Gastrocnemius medialis (tissue), 4 donors: Measurements from ENCODE around the gene SMARCE1. TPM values are rescaled to one million over a fixed set of nuclear protein-coding genes. Genes with fewer than 3 reads are reported as not detected.

Source experiments
- ATAC-seq, 2 donors: fragments of 150-250 bp; one replicate each; pipeline ENCODE4 v1.9.1; 2016
- DNase-seq, 2 donors: peaks; one replicate each; pipeline ENCODE4 v3.0.0-alpha.2; 2019
- H3K27ac ChIP-seq, 4 donors: fragments of 200-600 bp; sonication (generic); 1 replicate in 1 of 4; 2 replicates in 3 of 4; pipeline ENCODE4 v1.5.1; 2016 to 2018; ENCODE audit warnings: mild to moderate bottlenecking in 2 of 4, moderate library complexity in 1 of 4
- H3K27me3 ChIP-seq, 3 donors: fragments of 200-600 bp; sonication (generic) in 2 of 3; 1 replicate in 1 of 3; 2 replicates in 2 of 3; pipeline versions ENCODE4 v1.5.1 to v1.6.0; 2016 to 2019; ENCODE audit warnings: mild to moderate bottlenecking in 1 of 3, moderate library complexity in 1 of 3
- H3K36me3 ChIP-seq, 2 donors: fragments of 200-600 bp; sonication (generic) in 1 of 2; one replicate each; pipeline ENCODE4 v1.5.1; 2017 to 2018
- H3K4me1 ChIP-seq, 2 donors: fragments of 200-600 bp; sonication (generic) in 1 of 2; one replicate each; pipeline ENCODE4 v1.5.1; 2016 to 2017; ENCODE audit warnings: mild to moderate bottlenecking in 2 of 2
- H3K4me3 ChIP-seq, 4 donors: fragments of 200-600 bp; sonication (generic) in 3 of 4; 1 replicate in 1 of 4; 2 replicates in 3 of 4; pipeline ENCODE4 v1.5.1; 2016 to 2019; ENCODE audit warnings: mild to moderate bottlenecking in 2 of 4
- H3K9me3 ChIP-seq, 3 donors: fragments of 200-600 bp; sonication (generic) in 2 of 3; 1 replicate in 1 of 3; 2 replicates in 2 of 3; pipeline ENCODE4 v1.5.1; 2016 to 2019
- POLR2A ChIP-seq, 2 donors: fragments of 450-650 bp; IDR thresholded peaks; one replicate each; pipeline ENCODE4 v1.6.1; 2017; ENCODE audit warnings: antibody characterized with exemption in 2 of 2, mild to moderate bottlenecking in 2 of 2, moderate library complexity in 2 of 2
- in situ Hi-C, 4 donors: fragments of 200-750 bp; cut with MboI; loops; one replicate each; pipeline versions ENCODE4 v1.15.0 to v1.8.0; 2017; ENCODE audit warnings: low sequenced_read_pairs in 4 of 4
- intact Hi-C: fragments of 100-400 bp; cut with DNase I; formaldehyde crosslinking; loops from one replicate; pipeline ENCODE4 v1.15.1; 2023; ENCODE audit warnings: low total_unique reads
- total RNA-seq, 4 donors: library from RNA; depleted of rRNA; stranded (reverse); fragments of >200 nt; gene quantifications; one replicate each; pipeline versions ENCODE4 v1.1.0 to v1.2.3, GENCODE V29; 2016
- TF ChIP-seq, protein P1 (sequence below), 5 experiments: fragments of 450-650 bp in 3 of 5; fragments of 200-600 bp in 2 of 5; sonication (generic) in 2 of 5; IDR thresholded peaks in 4 of 5; conservative IDR thresholded peaks in 1 of 5; 1 replicate in 4 of 5; 2 replicates in 1 of 5; pipeline ENCODE4 v1.5.1; 2016 to 2019; ENCODE audit warnings: antibody characterized with exemption in 5 of 5, mild to moderate bottlenecking in 3 of 5, moderate library complexity in 3 of 5

The SMARCE1 gene
- total RNA-seq, 4 donors from 2014 or later, result 48.0 to 74.7 (median 64.5) TPM

- intact Hi-C loops (no loop called here), in situ Hi-C loops (no loop called here)
- H3K4me3 ChIP-seq, result no peak overlapping the region
- no peak overlapping the region for H3K27ac ChIP-seq
- H3K27me3 ChIP-seq, result peaks cover 0 to 9% (median 3%) of the 10 kb centered on the region in 3 donors
- no peaks in the 10 kb centered on the region for H3K4me1 ChIP-seq
- DNase-seq (no peak), ATAC-seq (no peak)
- no peaks in the 10 kb centered on the region for H3K9me3 ChIP-seq
- TF ChIP-seq POLR2A (IDR thresholded peaks at IDR 0.05), result no peak
- TF ChIP-seq, protein P1, sequence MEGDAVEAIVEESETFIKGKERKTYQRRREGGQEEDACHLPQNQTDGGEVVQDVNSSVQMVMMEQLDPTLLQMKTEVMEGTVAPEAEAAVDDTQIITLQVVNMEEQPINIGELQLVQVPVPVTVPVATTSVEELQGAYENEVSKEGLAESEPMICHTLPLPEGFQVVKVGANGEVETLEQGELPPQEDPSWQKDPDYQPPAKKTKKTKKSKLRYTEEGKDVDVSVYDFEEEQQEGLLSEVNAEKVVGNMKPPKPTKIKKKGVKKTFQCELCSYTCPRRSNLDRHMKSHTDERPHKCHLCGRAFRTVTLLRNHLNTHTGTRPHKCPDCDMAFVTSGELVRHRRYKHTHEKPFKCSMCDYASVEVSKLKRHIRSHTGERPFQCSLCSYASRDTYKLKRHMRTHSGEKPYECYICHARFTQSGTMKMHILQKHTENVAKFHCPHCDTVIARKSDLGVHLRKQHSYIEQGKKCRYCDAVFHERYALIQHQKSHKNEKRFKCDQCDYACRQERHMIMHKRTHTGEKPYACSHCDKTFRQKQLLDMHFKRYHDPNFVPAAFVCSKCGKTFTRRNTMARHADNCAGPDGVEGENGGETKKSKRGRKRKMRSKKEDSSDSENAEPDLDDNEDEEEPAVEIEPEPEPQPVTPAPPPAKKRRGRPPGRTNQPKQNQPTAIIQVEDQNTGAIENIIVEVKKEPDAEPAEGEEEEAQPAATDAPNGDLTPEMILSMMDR (IDR thresholded peaks at IDR 0.05 in 4 of 5, conservative IDR thresholded peaks at IDR 0.05 in 1 of 5), result no peak
- no peaks in the 10 kb centered on the region for H3K36me3 ChIP-seq
Measured at GRCh38 chr17:40694584-40694983, 47.0 kb upstream of the SMARCE1 start.

- DNase-seq (no peak), ATAC-seq (no peak)
- H3K27me3 ChIP-seq, result no peaks in the 10 kb centered on the region
- H3K9me3 ChIP-seq, result no peaks in the 10 kb centered on the region
- no peaks in the 10 kb centered on the region for H3K36me3 ChIP-seq
- intact Hi-C loops (no loop called here), in situ Hi-C loops (no loop called here)
- no peak overlapping the region for H3K27ac ChIP-seq
- H3K4me3 ChIP-seq, result no peak overlapping the region
- no peaks in the 10 kb centered on the region for H3K4me1 ChIP-seq
- TF ChIP-seq, protein P1 (IDR thresholded peaks at IDR 0.05 in 4 of 5, conservative IDR thresholded peaks at IDR 0.05 in 1 of 5), result no peak
- no peak for TF ChIP-seq POLR2A (IDR thresholded peaks at IDR 0.05)
Measured at GRCh38 chr17:40687106-40687505, 39.5 kb upstream of the SMARCE1 start.

DNA sequence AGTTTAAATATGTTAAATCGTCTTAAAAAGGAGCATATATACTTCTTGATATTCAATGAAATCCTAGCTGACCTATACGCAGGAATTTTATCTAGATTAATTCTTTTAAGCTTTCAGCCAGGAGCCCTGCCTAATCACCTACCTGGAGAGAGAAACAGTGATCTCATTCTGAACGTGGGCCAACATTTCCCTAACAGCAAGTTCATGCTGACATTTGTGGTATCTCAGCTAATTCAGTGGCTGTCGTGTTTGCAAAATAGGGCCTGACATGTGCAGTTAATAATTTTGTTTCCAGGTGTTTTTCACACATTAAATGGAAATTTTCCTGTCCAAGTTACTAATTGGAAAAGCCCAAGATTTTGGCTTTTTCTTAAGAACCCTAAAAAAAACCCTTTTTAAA lies 38.6 kb upstream of the SMARCE1 start:
- H3K9me3 ChIP-seq, result no peaks in the 10 kb centered on the region
- ATAC-seq, result no peak
- H3K27ac ChIP-seq, result no peak overlapping the region
- no peak overlapping the region for H3K4me3 ChIP-seq
- DNase-seq, result no peak
- H3K36me3 ChIP-seq, result no peaks in the 10 kb centered on the region
- in situ Hi-C loops (no loop called here), intact Hi-C loops (no loop called here)
- no peaks in the 10 kb centered on the region for H3K4me1 ChIP-seq
- TF ChIP-seq POLR2A (IDR thresholded peaks at IDR 0.05), result no peak
- TF ChIP-seq, protein P1 (IDR thresholded peaks at IDR 0.05 in 4 of 5, conservative IDR thresholded peaks at IDR 0.05 in 1 of 5), result no peak
- H3K27me3 ChIP-seq, result peaks cover 0 to 4% (median 0%) of the 10 kb centered on the region in 3 donors

DNA sequence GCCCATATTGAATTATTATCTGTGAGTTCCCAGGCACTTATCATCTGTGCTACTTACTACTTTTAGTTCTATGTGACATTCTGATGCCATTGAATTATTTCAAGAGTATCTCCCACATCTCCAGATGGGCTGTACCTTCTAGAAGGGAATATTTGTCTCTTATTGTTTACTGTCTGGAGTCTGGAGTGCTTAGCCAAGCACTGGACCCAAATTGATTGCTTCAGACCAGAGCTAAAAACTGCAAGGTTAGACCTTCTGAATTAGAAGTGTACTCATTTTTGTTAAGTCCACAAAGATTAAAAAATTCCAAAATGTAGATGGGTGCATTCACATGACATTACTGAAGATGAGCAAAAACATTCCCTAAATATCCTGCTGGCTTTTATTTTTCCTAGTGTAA lies 33.4 kb upstream of the SMARCE1 start:
- Histone ChIP-seq H3K36me3 (no peaks in the 10 kb centered on the region), H3K9me3 (no peaks in the 10 kb centered on the region), H3K27ac (no peak overlapping the region), H3K4me1 (no peaks in the 10 kb centered on the region), H3K4me3 (no peak overlapping the region), H3K27me3 (peaks cover 15 to 24% (median 21%) of the 10 kb centered on the region in 3 donors)
- DNase-seq (no peak), ATAC-seq (no peak)
- no peak for TF ChIP-seq POLR2A (IDR thresholded peaks at IDR 0.05)
- TF ChIP-seq, protein P1 (IDR thresholded peaks at IDR 0.05 in 4 of 5, conservative IDR thresholded peaks at IDR 0.05 in 1 of 5), result no peak
- intact Hi-C loops, result no loop called here
- in situ Hi-C loops, result no loop called here

GRCh38 chr17:40679523-40679907 lies 31.9 kb upstream of the SMARCE1 start:
- H3K36me3 ChIP-seq, result no peaks in the 10 kb centered on the region
- intact Hi-C loops, result no loop called here
- H3K4me1 ChIP-seq, result no peaks in the 10 kb centered on the region
- DNase-seq (no peak), ATAC-seq (no peak)
- H3K9me3 ChIP-seq, result no peaks in the 10 kb centered on the region
- peaks cover 15 to 26% (median 21%) of the 10 kb centered on the region in 3 donors for H3K27me3 ChIP-seq
- TF ChIP-seq, protein P1 (IDR thresholded peaks at IDR 0.05 in 4 of 5, conservative IDR thresholded peaks at IDR 0.05 in 1 of 5), result no peak
- no peak for TF ChIP-seq POLR2A (IDR thresholded peaks at IDR 0.05)
- in situ Hi-C loops, result no loop called here
- no peak overlapping the region for H3K27ac ChIP-seq
- no peak overlapping the region for H3K4me3 ChIP-seq
